Erythroblast (primary cell): ENCODE measurements around the gene AUTS2.

ENCODE experiments used
- GATA1 ChIP-seq: IDR thresholded peaks from 2 replicates; pipeline ENCODE4 v1.6.1; 2011; ENCODE audit warnings: low read depth, mild to moderate bottlenecking, control low read depth, low read length, moderate library complexity
- POLR2A ChIP-seq: IDR thresholded peaks from 2 replicates; pipeline ENCODE4 v1.6.1; 2011; ENCODE audit warnings: mild to moderate bottlenecking, low read length

DNA sequence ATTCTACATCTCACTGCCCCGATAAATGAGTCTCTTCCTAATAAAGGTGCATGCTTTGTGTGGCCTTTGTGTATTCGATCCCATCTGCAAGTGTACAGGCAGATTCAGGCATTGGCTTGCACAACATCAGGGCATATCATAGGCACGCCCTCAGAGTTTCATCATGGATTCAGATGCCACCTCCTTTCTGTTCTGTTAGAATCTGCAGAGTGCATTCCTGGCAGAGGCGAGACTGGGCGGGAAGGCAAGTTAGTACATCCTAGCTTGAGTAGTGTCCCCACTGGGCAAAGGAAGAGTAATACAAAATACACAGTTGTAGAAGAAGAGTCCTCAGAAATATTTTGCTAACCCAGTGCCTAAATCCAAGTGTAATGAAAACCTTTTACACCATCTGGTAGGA lies 1187.2 kb downstream of the AUTS2 start:
- TF ChIP-seq POLR2A (no peak), GATA1 (no peak)
